H9 (cell line): ENCODE measurements around the gene PTPN3. TPM values are rescaled to one million over a fixed set of nuclear protein-coding genes. Genes with fewer than 3 reads are reported as not detected.

Source experiments
- DNase-seq: peaks from one replicate; pipeline ENCODE4 v3.0.0-alpha.2; 2017
- H2AFZ ChIP-seq: one replicate; pipeline ENCODE4 v1.6.1; 2013; ENCODE audit warnings: mild to moderate bottlenecking, low read length, control low read depth, moderate library complexity
- H2AK5ac ChIP-seq: 2 replicates; pipeline ENCODE4 v1.6.1; 2013; ENCODE audit warnings: low read length, control low read depth, mixed read lengths; ENCODE audit not compliant: insufficient read length
- H2BK120ac ChIP-seq: one replicate; pipeline ENCODE4 v1.6.1; 2013; ENCODE audit warnings: low read depth, mild to moderate bottlenecking, low read length, control low read depth, inconsistent platforms; ENCODE audit not compliant: poor library complexity, severe bottlenecking
- H2BK12ac ChIP-seq: 2 replicates; pipeline ENCODE4 v1.6.1; 2013; ENCODE audit warnings: low read length, control low read depth, mixed read lengths, low read depth; ENCODE audit not compliant: insufficient read length
- H2BK15ac ChIP-seq: 2 replicates; pipeline ENCODE4 v1.6.1; 2013; ENCODE audit warnings: low read depth, low read length, control low read depth
- H2BK20ac ChIP-seq: one replicate; pipeline ENCODE4 v1.6.1; 2013; ENCODE audit warnings: low read depth, mild to moderate bottlenecking, low read length, control low read depth, inconsistent platforms; ENCODE audit not compliant: poor library complexity, severe bottlenecking
- H2BK5ac ChIP-seq: 2 replicates; pipeline ENCODE4 v1.6.1; 2013; ENCODE audit warnings: low read length, control low read depth, mixed read lengths; ENCODE audit not compliant: insufficient read length
- H3K14ac ChIP-seq: 2 replicates; pipeline ENCODE4 v1.6.1; 2013; ENCODE audit warnings: low read length, control low read depth; ENCODE audit not compliant: insufficient read depth
- H3K18ac ChIP-seq: 2 replicates; pipeline ENCODE4 v1.6.1; 2013; ENCODE audit warnings: low read depth, mild to moderate bottlenecking, mixed read lengths, low read length, control low read depth; ENCODE audit not compliant: insufficient read length
- H3K23ac ChIP-seq: 2 replicates; pipeline ENCODE4 v1.6.1; 2013; ENCODE audit warnings: low read length, control low read depth, mixed read lengths, low read depth; ENCODE audit not compliant: insufficient read length
- H3K23me2 ChIP-seq: 2 replicates; pipeline ENCODE4 v1.6.1; 2013; ENCODE audit warnings: low read depth, mild to moderate bottlenecking, mixed read lengths, low read length, control low read depth; ENCODE audit not compliant: insufficient read length, poor library complexity, severe bottlenecking
- H3K27ac ChIP-seq: 2 replicates; pipeline ENCODE4 v1.5.1; 2013; ENCODE audit warnings: low read length, control low read depth, mixed read lengths, low read depth; ENCODE audit not compliant: insufficient read length
- H3K27me3 ChIP-seq: 2 replicates; pipeline ENCODE4 v1.6.1; 2013; ENCODE audit warnings: low read length, control low read depth, inconsistent platforms; ENCODE audit not compliant: insufficient read depth
- H3K4ac ChIP-seq: 2 replicates; pipeline ENCODE4 v1.6.1; 2013; ENCODE audit warnings: low read depth, mild to moderate bottlenecking, control low read depth, inconsistent platforms, low read length, moderate library complexity
- H3K4me1 ChIP-seq: 2 replicates; pipeline ENCODE4 v1.6.1; 2013; ENCODE audit warnings: low read length, control low read depth, inconsistent platforms; ENCODE audit not compliant: insufficient read depth
- H3K4me2 ChIP-seq: 2 replicates; pipeline ENCODE4 v1.6.1; 2013; ENCODE audit warnings: low read length, control low read depth, mixed read lengths; ENCODE audit not compliant: insufficient read length, insufficient read depth
- H3K56ac ChIP-seq: 2 replicates; pipeline ENCODE4 v1.6.1; 2013; ENCODE audit warnings: low read depth, mild to moderate bottlenecking, mixed read lengths, low read length, control low read depth; ENCODE audit not compliant: insufficient read length
- H3K79me1 ChIP-seq: 2 replicates; pipeline ENCODE4 v1.6.1; 2013; ENCODE audit warnings: low read depth, mild to moderate bottlenecking, moderate library complexity, low read length, control low read depth, inconsistent platforms; ENCODE audit not compliant: insufficient read depth, poor library complexity, severe bottlenecking
- H3K79me2 ChIP-seq: 2 replicates; pipeline ENCODE4 v1.6.1; 2013; ENCODE audit warnings: low read length, control low read depth, inconsistent platforms; ENCODE audit not compliant: insufficient read depth
- H3K9ac ChIP-seq: 2 replicates; pipeline ENCODE4 v1.6.1; 2013; ENCODE audit warnings: low read length, control low read depth, mixed read lengths; ENCODE audit not compliant: insufficient read length; ENCODE audit errors: extremely low read depth
- H3K9me3 ChIP-seq: one replicate; pipeline ENCODE4 v1.6.1; 2013; ENCODE audit warnings: low read depth, low read length, inconsistent platforms; ENCODE audit not compliant: control insufficient read depth
- H3T11ph ChIP-seq: one replicate; pipeline ENCODE4 v1.6.1; 2013; ENCODE audit warnings: mild to moderate bottlenecking, low read length, control low read depth, inconsistent platforms
- H4K20me1 ChIP-seq: one replicate; pipeline ENCODE4 v1.6.1; 2013; ENCODE audit not compliant: control insufficient read depth, insufficient read length, insufficient read depth
- H4K5ac ChIP-seq: 2 replicates; pipeline ENCODE4 v1.6.1; 2013; ENCODE audit warnings: low read depth, mild to moderate bottlenecking, mixed read lengths, low read length, control low read depth; ENCODE audit not compliant: insufficient read length
- H4K8ac ChIP-seq: replicated peaks from 2 replicates; pipeline ENCODE4 v1.6.1; 2013; ENCODE audit warnings: low read length, control low read depth, mixed read lengths, low read depth; ENCODE audit not compliant: insufficient read length
- H4K91ac ChIP-seq: 2 replicates; pipeline ENCODE4 v1.6.1; 2013; ENCODE audit warnings: low read depth, mild to moderate bottlenecking, moderate library complexity, mixed read lengths, low read length, control low read depth; ENCODE audit not compliant: insufficient read length
- H3K27ac Mint-ChIP-seq, 3 experiments: 2 replicates in 2 of 3; 3 replicates in 1 of 3; pipeline ENCODE4 v1.8.0; 2020 to 2021; ENCODE audit warnings: mixed read lengths in 3 of 3, mild to moderate bottlenecking in 1 of 3, moderate library complexity in 1 of 3
- H3K27me3 Mint-ChIP-seq: 2 replicates; pipeline ENCODE4 v1.8.0; 2021; ENCODE audit warnings: low read depth, mild to moderate bottlenecking, moderate library complexity, mixed read lengths
- H3K36me3 Mint-ChIP-seq, 3 experiments: 2 replicates in 2 of 3; 3 replicates in 1 of 3; pipeline ENCODE4 v1.8.0; 2020 to 2021; ENCODE audit warnings: low read depth in 3 of 3, mixed read lengths in 3 of 3; ENCODE audit not compliant: insufficient read depth in 1 of 3
- H3K4me1 Mint-ChIP-seq, 2 experiments: 2 replicates each; pipeline ENCODE4 v1.8.0; 2020; ENCODE audit warnings: mixed read lengths in 2 of 2
- H3K4me3 Mint-ChIP-seq, 2 experiments: 2 replicates in 1 of 2; 3 replicates in 1 of 2; pipeline ENCODE4 v1.8.0; 2020 to 2021; ENCODE audit warnings: mild to moderate bottlenecking in 2 of 2, mixed read lengths in 2 of 2, moderate library complexity in 1 of 2
- H3K9me3 Mint-ChIP-seq, 2 experiments: 2 replicates in 1 of 2; 3 replicates in 1 of 2; pipeline ENCODE4 v1.8.0; 2020; ENCODE audit warnings: mild to moderate bottlenecking in 2 of 2, mixed read lengths in 2 of 2, moderate library complexity in 1 of 2
- CTCF ChIP-seq: fragments of 200-600 bp; sonication (generic); conservative IDR thresholded peaks from 3 replicates; pipeline ENCODE4 v1.8.0; 2021; ENCODE audit warnings: antibody characterized with exemption, mild to moderate bottlenecking
- WGBS: extraction: QIAGEN DNeasy Blood & Tissue Kit; methylation state at CpG from one replicate; pipeline ENCODE4 v1.1.7; 2013; ENCODE audit warnings: missing lambda C conversion rate, low lambda C conversion rate, mixed read lengths; ENCODE audit not compliant: insufficient read length; ENCODE audit errors: extremely low coverage; 5-methylcytosine and 5-hydroxymethylcytosine counted together
- total RNA-seq: library from RNA; stranded (reverse); gene quantifications from 2 replicates; pipeline ENCODE4 v1.2.1, GENCODE V29; 2021

Gene PTPN3
- total RNA-seq, 1 experiment from 2014 or later: 2.6 TPM

DNA sequence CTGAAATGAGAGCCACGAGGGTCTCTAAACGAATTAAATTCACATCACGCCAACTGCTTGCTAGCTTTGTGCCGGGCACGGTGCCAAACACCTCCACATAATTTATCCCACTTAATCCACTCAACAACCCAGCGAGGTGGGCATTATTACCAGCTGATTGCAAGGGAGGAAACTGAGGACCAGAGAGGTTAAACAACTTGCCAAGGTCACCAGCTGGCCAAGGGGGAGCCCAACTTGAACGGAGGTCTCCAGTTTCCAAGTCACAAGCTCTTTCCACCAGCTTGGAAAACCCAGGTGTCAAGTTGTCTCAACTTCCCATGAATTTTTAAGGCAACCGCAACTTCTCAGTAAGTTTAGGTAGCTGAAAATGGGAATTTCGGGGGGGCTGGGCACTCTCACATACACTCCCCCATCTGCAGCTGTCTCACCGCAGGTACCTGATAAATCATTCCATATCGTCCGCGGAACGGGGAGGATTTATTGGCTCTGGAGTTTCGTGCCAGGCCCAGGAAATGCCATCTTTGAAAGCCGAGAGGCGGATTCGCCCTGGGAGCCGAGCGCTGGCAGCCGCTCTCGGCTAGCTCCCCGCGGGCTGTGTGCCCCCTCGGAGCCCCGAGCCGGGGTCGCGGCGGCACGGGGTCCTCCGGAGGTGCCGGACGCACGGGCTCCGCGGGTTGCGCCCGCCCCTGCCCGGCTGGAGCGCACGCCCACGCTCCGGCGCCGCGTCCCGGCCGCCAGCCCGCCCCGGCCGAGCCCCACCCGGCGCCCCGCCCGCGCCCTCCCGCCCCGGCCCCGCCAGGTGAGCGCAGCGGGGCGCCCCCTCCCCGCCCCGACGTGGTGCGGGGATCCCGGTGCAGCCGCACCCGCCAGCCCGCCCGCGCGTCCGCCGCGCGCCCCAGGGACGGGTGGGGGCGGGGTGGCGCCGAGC lies 617 bp downstream of the PTPN3 start:
- peaks cover 0 to 4% (median 0%) of the 10 kb centered on the region in 3 experiments; a peak in 3 of 7 replicates for H3K36me3 Mint-ChIP-seq
- H2BK120ac ChIP-seq: no peak overlapping the region
- no peak overlapping the region for H3K27ac ChIP-seq
- no peak overlapping the region for H4K91ac ChIP-seq
- no peak overlapping the region for H2AK5ac ChIP-seq
- no peak overlapping the region for H3K56ac ChIP-seq
- no peaks in the 10 kb centered on the region for H4K20me1 ChIP-seq
- H3K79me2 ChIP-seq: no peaks in the 10 kb centered on the region
- no peak overlapping the region for H2BK20ac ChIP-seq
- H3K4me1 Mint-ChIP-seq: peaks cover 20 to 22% of the 10 kb centered on the region in 2 experiments
- H3K4me2 ChIP-seq: peak overlapping the region; percentile 41
- no CpG with 5 or more reads among the region's 82 CpGs for WGBS
- no peaks in the 10 kb centered on the region for H3K79me1 ChIP-seq
- H3K23ac ChIP-seq: no peak overlapping the region
- H3K27me3 ChIP-seq: peaks cover 29% of the 10 kb centered on the region; the same call in 1 of the 2 replicates
- no peak overlapping the region for H3K27ac Mint-ChIP-seq
- H3T11ph ChIP-seq: no peak overlapping the region
- no peak overlapping the region for H2BK12ac ChIP-seq
- no peaks in the 10 kb centered on the region for H3K23me2 ChIP-seq
- no peak overlapping the region for H2BK15ac ChIP-seq
- H4K8ac ChIP-seq: no peak overlapping the region
- no peaks in the 10 kb centered on the region; a peak in 1 of 5 replicates for H3K9me3 Mint-ChIP-seq
- H3K18ac ChIP-seq: no peak overlapping the region
- H3K4ac ChIP-seq: no peak overlapping the region
- TF ChIP-seq CTCF: no peak
- H3K27me3 Mint-ChIP-seq: peaks cover 77% of the 10 kb centered on the region
- no peak overlapping the region for H2BK5ac ChIP-seq
- H3K9ac ChIP-seq: no peak overlapping the region
- H3K9me3 ChIP-seq: no peaks in the 10 kb centered on the region
- no peak overlapping the region for H2AFZ ChIP-seq
- no peak overlapping the region for H4K5ac ChIP-seq
- H3K14ac ChIP-seq: no peak overlapping the region
- DNase-seq: no peak
- H3K4me3 Mint-ChIP-seq: peak overlapping the region; percentile 71 to 83
- H3K4me1 ChIP-seq: no peaks in the 10 kb centered on the region
